GM21529 (cell line): ENCODE measurements around the gene BFSP2.

Source experiments
- ATAC-seq: cut with Tn5 transposase; IDR thresholded peaks from one replicate; pipeline ENCODE4 v1.9.1; 2021; ENCODE audit not compliant: unreplicated experiment

The BFSP2 gene

GRCh38 chr3:133400006-133400515 lies at the start of gene BFSP2:
BFSP2 (plus strand) TSS chr3:133400056; CDS start chr3:133400084, 28 bp downstream.
- no peak for ATAC-seq

DNA sequence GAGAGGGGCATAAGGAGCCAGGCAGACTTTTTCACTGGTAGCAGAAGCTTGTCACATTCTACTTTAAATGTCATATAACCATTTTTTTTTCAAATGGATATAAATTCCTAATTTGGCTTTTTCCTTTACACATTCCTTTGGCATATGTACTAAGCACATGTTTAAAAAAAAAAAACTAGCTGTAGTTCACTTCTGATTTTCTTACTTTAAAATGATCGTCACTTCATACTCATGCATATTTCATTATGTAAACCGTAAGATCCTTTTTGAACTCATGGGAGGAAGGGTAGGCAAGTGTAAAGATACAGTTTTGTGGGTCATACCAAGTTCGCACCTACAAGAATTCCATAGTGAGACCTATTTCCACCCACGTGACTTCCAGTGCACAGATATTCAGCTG lies 45.1 kb upstream of the BFSP2 start:
- ATAC-seq, result no peak

DNA sequence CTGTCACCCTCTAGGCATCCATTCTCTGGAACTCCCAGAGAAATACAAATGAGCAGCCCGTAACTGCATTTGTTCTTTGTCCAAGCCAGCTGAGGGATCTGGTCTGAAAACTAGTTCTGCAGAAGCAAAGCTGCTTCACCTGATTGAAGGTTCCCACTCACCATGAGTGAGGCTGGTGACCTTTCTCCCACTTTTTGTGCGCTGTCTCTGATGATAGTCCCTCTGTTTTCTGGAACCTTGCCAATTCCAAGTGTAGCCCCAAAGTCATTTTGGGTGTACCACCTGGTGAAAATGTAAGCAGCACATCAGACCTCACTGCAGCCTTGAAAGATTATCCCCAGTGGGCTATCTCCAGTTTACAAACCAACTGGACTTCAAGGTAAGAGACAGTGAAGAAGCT lies 39.4 kb upstream of the BFSP2 start:
- no peak for ATAC-seq

- no peak for ATAC-seq
Measured at GRCh38 chr3:133361011-133361410, 38.8 kb upstream of the BFSP2 start.

DNA sequence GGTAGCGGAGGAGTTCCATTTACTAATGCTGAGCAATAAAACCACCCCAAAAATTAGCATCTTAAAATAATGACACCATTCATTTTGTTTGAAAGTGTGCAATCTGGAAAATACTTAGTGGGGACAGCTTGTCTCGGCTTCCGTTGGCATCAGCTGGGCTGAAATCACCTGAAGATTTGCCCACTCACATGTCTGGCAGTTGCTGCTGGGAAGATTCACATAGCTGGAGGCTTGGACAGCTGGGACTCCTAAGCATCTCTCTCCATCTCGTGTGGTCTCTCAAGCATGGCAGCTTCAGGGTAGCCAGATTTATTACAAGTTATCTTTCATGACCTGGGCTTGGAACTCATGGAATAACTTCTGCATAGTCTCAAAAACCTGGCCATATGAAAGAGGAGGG lies 38.4 kb upstream of the BFSP2 start:
- no peak for ATAC-seq

DNA sequence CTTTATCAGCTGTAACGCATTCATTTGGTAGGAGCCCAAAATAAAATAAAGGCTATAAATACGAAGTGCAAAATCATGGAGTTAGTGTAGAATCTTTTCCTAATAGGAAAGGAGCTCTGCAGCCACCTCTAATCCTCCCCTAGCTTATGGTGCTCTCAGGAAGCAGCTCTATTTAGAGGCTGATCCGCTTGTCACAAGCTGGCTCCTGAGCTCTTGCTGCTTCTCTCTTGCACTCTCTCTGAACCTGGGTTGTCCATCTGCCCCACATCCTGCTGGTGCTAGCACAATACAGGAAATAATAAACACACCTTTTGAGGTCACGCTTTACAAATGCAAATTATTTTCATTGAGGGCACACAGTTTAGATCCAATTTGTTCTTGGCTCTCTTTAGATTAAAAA lies 37.3 kb upstream of the BFSP2 start:
- no peak for ATAC-seq

GRCh38 chr3:133364704-133365103 lies 35.2 kb upstream of the BFSP2 start:
- no peak for ATAC-seq

DNA sequence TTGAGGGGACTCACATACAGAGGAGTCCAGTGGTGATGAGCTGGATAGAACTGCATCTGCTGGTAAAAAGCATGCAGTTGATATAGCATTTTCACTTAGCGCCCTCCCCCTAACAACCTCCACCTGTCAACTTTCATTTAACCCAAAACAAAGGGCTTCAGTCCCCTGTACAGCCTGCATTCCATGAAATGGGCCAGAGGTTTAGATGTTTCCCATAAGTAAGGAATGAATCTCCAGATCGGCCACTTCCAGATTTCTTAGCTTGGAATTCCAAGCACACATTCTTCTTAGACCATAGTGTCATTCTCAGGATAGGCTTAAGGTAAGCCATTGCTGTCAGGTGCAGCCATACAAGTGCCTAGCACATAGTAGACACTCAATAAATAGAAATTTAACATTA lies 32.9 kb upstream of the BFSP2 start:
- ATAC-seq, result no peak

- no peak for ATAC-seq
Measured at GRCh38 chr3:133367403-133367802, 32.5 kb upstream of the BFSP2 start.

DNA sequence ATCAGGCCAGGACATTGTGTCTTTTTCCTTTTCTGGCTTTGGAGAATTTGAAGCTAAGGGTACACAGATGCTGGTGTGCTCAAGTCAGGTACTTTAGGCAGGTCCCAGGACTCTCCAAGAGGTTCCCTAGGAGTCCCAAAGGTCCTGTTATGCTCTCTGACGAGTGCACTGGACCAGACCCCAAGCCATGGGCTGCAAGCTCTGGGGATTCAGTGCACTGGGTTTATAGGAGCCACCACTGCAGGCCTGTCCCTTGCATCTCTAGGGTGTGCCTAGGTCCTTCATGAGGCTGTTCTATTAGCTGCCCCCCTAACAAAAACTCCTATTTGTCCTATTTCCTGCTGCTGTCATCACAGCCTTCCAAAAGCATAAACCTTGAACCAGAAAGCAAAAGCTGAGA lies 31.9 kb upstream of the BFSP2 start:
- no peak for ATAC-seq

DNA sequence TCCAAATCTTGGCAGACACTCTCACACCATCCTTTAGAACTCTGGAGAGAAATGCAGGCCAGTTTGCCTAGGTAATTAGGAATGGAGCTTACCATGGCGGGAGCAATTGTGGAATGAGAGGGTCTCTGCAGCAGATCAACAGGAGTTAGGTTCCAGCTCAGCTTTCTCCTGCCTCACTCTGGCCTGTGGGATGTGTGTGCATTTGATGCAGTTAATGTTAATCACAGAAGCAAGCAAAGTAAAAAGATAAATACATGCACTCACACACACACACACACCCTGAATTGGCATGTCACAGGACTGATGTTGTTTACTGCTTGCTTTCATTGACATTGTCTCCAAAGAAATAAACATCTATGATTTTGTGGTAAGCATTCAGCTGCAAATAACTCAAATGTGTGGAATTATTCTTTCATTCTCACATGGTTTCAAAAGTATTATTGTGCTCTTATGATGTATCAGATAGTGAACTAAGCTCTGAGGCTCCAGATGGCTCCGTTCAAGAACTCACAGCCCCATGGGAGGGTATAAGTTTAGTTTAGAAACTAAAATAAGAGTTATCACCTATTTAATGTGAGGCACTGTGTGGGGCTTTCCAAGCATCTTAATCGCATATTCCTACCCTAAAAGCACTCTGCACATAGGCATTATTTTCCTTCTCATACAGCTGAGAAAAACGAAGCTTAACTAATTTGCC lies 31.3 kb upstream of the BFSP2 start:
- no peak for ATAC-seq

- ATAC-seq, result no peak
Measured at GRCh38 chr3:133369068-133369440, 30.8 kb upstream of the BFSP2 start.

GRCh38 chr3:133371181-133371580 lies 28.7 kb upstream of the BFSP2 start:
- ATAC-seq, result no peak

- no peak for ATAC-seq
Measured at GRCh38 chr3:133371676-133372075, 28.2 kb upstream of the BFSP2 start.

DNA sequence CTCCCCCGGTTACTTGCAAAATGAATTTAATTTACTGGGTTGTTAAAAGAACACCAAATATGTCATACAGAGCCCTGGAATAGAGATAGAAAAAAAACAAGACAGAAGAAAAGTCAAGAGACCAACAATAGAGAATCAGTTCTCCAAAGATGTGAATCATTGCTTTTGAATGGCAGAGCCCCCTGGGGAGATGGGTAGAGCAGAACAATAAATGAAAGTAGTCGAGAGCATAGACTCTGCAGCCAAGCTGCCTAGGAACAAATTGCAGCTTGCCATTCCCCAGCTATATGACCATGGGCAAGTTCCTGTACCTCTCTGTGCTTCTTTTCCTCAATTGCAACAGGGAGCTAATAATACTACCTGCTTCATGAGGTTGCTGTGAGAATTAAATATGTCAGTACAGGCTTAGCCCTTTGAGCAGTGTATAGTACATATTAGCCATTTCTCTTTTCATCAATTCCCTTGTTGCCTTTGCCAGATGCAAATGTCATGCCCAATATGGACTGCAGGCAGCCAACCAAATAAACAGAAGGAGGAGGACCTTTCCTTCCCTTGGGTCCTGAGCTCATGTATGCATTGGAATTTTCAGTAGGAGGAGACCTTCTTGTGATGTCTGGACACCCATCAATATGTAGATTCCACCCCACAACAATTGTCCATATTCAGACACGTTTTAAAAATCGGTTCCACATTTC lies 25.0 kb upstream of the BFSP2 start:
- no peak for ATAC-seq

- no peak for ATAC-seq
Measured at GRCh38 chr3:133375403-133375745, 24.5 kb upstream of the BFSP2 start.

DNA sequence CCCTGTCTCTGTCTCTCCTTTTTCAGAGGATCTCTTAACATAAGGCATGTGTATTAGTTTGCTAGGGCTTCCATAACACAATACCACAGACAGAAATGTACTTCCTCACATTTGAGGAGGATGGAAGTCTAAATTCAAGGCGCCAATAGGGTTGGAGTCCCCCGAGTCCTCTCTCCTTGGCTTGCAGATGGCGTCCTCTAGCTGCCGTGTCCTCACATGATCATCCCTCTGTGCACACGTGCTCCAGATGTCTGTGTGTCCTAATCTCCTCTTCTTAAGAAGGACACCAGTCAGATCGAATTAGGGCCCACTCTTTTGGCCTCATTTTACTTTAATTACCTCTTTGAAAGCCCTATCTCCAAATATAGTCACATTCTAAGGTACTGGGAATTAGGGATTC lies 23.0 kb upstream of the BFSP2 start:
- ATAC-seq, result no peak

DNA sequence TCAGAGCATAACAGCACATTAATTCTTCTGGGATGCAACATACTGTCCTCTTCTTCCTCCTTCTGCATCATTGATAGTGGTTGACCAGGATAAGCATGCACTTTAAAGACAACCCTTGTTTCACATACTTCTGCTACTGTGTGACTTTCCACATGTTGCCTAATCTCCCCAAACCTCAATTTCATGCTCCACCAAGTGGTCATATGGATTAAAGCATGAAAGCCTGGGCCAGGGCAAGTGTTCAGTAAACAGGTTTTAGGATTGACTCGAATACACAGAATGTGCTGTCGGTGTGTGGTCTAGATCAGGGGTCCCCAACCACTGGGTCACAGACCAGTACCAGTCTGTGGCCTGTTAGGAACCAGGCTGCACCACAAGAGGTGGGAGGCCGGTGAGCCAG lies 22.5 kb upstream of the BFSP2 start:
- ATAC-seq, result no peak

GRCh38 chr3:133379926-133380325 lies 19.9 kb upstream of the BFSP2 start:
- no peak for ATAC-seq

GRCh38 chr3:133380481-133381225 lies 19.2 kb upstream of the BFSP2 start:
- ATAC-seq, result no peak

DNA sequence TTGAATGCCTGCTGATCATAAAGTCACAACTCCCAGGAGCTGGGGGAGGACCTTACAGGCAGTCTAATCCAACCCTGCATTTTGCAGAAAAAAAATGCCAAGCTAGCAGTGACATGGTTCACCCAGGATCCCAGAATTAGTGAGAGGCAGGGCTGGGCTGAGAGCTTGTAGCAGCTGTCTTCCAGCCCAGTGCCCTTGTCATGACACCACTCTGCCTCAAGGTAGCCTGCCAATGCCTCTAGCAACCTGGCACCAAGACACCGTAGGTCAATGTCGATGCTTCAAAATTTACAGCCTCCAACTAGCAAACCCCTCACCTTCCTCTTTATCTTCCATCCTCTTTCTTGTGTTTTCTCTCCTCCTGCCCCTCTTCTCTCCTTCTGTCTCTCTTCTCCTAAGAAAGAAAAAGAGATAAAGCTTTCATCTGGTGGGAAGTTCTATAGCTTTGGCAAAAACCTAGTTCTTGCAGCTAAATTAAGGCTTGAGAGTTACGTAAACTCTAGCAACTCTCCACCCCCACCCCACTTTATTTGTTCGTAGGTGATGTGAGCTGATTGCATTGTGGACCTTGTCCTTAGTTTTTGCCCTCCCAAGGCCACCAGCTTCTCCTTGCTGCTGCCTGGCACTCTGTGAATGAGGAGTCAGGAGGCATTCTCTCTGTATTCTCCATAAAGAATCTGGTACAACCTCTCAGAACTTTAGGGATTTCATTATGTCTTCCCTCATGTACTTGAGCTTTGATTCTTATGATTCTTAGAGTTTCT lies 18.3 kb upstream of the BFSP2 start:
- no peak for ATAC-seq
